GM18505 (cell line): ENCODE measurements around the gene SSBP3.

Experiments used
- ATAC-seq: cut with Tn5 transposase; IDR thresholded peaks from one replicate; pipeline ENCODE4 v1.9.1; 2021; ENCODE audit not compliant: unreplicated experiment
- POLR2A ChIP-seq: IDR thresholded peaks from 4 replicates; pipeline ENCODE4 v1.6.1; 2011; ENCODE audit warnings: borderline replicate concordance; ENCODE audit not compliant: insufficient read depth, insufficient read length; ENCODE audit errors: extremely low read depth

SSBP3 gene

DNA sequence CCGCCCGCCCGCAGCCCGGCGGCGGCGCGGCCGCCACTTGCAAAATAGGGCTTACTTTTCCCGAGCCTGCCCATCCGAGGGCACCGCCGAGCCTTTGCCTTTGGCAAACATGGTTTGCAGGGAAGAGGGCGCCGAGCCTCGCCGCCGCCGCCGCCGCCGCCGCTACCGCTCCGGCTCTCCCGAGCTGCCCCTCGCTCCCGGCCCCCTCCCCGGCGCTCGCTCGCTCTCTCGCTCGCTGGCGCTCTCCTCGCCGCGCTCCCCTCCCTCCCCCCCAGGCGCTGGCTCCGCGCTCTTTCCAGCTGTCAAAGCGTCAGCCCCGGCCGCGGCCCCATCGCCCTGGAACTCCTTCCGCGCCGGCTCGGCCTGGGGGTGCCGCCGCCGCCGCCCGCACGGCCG, 298 bp downstream of the SSBP3 start:
- TF ChIP-seq POLR2A = no peak
- ATAC-seq = no peak

DNA sequence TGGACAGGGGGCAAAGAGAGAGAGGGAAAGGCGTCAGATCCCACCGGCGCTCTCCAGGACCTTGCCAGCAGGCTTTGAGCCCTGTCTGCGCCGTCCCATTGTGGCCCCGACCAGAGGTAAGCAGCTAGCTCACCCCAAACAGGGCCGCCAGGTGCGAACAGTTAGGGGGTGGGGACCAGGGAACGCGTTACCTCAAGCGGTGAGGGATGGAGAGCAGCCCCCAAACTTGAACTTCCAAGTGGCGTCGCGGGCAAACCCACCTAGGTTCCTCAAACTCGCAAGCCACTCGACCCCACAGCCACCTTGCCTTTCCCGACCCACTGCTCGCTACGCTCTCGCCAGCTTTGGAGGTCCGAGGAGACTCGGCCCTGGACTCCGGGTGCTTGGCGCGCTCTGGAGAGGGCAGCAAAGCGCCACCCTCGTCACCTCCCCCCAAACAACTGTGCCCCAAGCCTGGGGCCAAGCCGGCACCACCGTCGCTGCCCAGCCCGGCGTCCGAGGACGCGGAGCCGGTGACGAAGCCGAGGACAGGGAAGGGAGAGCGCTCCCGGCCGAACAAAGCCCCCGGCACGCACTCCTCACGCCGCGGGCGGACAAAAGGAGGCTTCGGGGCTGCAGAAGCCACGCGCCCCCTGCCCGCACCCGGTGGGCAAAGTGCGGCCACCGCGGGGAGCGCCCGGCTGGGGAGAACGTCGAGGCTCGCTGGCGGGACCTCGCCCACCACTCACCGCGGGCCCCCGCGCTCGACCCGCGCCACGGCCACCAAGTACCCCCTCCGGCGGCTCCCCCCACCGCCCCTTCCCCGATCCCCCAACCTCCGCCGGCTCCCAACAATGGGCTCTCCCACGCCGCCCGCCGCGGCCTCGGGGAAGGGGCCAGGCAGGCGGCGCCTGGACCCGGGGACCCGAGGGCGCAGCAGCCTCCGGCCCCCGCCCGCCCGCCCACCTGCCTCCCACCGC, 976 bp downstream of the SSBP3 start:
- ATAC-seq = no peak
- no peak for TF ChIP-seq POLR2A

DNA sequence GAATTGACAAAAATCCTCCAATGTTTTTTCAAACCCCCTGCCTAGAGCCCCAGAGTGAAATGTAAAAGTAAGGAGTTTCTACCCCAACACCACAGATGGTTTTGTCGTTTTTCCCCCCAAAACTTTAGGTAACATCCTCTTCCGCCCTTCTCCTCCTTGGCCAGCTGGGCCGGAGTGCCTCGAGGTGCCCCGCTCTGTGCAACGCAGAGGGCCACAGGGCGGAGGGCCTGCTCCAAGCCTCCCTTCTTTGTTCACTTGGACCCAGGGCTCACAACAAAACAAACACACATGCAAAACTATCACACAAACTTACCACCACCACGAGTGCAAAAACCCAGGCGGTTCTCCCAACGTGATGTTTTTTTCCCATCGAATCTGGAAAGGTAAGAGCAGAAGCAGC, 1.9 kb downstream of the SSBP3 start:
- TF ChIP-seq POLR2A = no peak
- ATAC-seq = no peak

DNA sequence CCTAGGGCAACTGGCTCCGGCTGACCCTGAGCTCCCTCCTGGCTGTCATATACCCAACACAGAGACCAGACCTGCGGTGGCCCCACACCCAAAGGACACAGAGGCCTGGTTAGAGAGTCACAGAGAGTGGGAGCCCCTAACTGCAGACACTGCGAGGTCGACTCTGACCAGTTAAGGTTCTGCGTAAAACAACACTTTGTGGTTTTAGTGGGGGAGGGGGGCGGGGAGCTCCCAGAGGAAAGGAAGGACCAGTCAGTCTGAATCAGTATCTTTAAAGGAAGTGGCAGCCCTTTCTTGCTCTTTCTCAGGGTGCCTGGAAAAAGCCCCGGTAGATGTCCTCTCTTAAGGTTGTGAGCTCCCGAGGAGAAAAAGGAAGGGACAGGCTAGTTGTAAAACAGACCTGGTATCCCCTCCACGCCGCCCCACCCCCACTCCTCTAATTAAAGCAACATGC, 2.4 kb downstream of the SSBP3 start:
- no peak for ATAC-seq
- TF ChIP-seq POLR2A = no peak

DNA sequence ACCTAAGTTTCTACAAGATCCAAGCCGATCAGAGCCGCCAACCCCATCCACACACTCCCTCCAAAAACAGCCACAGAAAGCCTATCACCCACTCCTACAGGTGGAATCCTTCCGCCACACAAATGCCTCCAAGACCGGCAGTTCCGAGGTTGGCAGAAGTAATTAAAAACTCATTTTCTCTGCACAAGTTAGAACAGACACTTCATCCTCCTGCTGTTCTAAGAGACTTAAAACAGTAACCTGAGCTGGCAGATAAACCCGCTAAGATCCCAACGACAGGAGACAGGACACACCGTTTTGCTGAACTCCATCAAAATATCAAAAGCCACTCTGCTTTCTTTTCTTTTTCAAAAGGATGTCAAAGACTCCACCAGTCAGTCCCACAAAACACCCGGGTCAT, 2.8 kb downstream of the SSBP3 start:
- no peak for ATAC-seq
- no peak for TF ChIP-seq POLR2A

DNA sequence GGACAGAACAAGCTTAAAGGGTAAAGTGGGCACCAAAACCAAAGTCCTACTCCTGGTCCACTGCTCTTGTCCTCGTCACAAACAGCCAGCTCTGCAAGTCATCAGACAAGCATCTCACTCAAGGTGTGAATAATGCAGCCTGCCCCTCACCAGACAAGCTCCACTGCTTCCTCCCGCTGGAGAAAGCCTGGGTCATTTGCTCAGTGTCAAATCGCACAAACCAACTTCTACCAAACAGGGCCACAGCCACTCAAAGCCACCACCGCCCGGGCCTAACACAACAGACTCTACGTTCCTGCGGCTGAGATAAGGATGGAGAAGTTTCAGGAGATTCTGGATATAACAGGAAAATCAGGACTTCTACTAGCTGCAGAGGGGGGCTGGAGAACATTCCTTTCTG, 3.3 kb downstream of the SSBP3 start:
- no peak for TF ChIP-seq POLR2A
- ATAC-seq = no peak

DNA sequence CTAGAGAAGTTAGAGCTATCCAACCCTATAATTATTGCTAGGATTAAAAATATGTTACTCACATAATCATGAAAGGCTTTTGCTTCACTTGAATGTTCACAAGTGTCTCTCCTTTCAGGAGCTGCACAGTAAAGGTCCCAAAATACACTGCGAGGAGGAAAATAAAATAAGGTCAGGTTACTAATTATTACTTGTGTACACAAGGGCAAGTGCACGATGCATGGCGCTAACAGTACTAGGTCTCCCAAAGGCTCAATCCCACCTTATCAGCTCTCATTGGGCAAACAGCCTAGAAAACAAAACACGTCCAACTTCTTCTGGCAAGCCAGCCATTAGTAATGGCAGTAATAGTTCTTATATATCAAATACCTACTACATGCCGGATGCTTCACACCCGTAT, 4.4 kb downstream of the SSBP3 start:
- no peak for ATAC-seq
- TF ChIP-seq POLR2A = no peak

DNA sequence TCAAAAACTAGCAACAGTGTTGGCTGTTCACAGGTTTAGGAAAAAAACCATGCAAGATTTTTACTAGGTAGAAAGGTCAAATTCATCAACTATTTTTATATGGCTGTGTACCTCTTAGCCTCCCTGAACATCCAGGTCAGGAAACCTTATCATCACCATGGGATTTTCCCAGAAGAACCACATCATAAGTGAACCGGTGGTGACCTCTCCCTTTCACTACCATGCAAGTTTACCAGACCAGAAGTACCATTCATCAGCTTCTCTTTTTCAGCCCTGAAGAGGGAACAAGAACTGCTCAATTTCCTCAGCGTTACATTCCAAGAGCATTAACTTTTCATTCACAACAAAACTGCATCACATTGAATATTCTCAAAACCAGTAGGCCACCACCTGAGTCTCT, 5.9 kb downstream of the SSBP3 start:
- TF ChIP-seq POLR2A = no peak
- no peak for ATAC-seq

DNA sequence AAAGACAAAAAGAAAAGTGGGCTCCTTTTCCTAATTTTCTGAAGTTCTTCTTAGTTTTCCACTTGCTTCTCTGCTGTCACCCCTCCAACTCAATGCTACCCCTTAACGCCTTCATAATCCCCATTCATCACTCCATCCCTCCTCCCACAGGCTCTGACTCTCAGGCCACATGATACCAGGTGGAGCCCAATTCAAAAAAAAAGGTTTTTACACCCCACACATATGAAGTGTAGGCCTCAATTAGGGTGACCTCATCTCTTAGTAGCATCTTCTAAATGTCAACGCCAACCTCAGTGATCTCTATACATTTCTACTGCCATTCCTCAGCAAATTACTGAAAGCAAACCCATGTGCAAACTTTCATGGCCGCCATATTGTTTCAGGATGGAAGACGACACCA, 6.4 kb downstream of the SSBP3 start:
- ATAC-seq = no peak
- TF ChIP-seq POLR2A = no peak

DNA sequence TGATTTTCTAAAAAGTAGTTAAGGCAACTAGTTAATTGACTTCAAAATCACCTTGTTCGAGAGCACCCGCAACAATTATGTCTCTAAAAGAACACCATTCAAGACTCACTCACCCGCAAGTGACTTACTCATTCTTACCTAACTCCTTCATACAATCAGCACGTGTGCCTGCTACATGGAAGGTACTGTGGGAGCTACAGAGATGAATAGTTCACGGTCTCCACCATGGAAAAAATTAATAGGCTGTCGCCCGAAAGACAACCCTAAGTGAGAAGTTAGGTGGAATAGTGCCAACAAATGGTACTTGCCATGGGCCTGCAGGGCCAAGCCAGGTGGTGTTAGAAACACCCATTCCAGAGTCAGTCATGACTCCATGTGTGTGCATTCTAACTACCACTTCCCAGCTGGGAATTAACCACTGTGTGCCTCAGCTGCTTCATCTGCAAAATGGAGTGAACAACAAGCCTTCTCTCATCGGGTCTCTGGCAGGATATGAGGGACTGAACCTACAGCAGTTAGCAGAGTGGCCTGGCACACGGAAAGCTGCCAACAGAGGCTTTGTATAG, 7.1 kb downstream of the SSBP3 start:
- no peak for ATAC-seq
- TF ChIP-seq POLR2A = no peak

DNA sequence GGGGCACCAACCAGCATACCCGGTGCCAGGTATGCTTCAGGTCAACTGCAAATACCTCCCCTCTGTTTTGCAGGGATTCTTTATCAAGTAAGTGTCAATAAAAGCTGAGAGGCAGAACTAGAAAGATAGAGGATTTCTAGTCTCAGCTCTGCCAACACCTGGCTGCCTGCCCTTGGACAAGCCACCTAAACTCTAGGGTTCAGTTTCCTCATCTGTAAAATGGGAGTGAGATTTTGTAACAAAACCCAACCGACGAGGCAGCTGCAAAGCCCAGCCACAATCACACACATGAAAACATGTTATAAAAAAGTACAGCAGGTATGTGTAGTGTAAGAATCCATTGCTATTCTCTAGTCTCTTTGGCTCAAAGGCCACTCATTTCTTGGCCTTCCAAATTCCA, 8.2 kb downstream of the SSBP3 start:
- TF ChIP-seq POLR2A = no peak
- ATAC-seq = no peak

DNA sequence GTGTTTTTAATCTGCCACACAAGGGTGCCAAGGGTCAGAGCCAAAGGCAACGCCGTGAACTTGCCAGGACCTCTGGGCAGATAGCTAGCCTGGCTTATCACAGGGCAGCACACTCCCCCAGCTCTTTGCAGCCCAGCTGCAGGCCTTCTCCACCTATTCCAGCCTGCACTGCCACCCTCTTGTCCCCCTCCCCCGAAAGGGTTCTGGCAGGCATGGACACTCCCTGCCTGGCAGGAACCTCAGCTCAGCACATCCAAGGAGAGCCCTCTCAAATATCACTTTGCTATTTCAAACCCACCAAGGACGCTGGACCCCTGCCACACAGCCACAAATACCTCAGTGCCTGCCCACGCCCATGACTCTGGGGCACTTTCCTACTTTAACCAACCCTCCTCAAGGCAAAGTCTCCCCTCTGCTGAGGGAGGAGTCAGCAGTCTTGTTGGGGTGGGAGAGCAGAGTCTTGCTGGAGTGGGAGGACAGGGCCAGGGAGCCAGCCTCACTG, 9.1 kb downstream of the SSBP3 start:
- no peak for ATAC-seq
- no peak for TF ChIP-seq POLR2A

DNA sequence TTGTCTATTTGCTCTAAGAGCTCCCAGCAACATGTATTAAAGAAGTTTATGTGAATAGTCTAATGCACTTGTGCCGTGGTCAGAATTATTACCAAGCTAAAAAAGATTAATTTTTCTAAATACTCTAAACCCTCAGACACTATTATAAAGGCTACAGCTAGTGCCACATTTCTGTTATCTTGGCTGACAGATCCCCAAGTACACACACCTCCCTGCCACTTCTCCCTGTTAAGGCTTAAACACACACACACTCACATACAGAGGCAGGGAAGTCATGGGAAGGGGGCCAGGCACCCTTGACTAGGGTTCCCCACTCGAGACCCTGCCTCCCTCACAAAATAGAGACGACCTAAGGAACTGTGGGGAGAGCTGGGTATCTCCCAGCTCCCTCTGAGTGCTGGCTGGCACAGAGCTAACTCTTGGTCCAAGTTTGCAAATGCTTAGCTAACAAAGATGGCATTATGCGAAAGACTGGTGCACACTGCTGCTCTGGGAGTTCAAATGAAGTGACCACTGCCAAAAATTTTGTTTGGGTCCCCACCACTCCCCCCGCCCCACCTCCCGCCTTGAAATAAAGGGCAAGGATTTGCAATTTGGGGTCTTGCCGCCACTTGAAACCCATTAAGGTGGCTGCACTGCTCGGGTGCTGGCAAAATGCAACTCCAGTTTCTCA, 9.8 kb downstream of the SSBP3 start:
- no peak for TF ChIP-seq POLR2A
- no peak for ATAC-seq

DNA sequence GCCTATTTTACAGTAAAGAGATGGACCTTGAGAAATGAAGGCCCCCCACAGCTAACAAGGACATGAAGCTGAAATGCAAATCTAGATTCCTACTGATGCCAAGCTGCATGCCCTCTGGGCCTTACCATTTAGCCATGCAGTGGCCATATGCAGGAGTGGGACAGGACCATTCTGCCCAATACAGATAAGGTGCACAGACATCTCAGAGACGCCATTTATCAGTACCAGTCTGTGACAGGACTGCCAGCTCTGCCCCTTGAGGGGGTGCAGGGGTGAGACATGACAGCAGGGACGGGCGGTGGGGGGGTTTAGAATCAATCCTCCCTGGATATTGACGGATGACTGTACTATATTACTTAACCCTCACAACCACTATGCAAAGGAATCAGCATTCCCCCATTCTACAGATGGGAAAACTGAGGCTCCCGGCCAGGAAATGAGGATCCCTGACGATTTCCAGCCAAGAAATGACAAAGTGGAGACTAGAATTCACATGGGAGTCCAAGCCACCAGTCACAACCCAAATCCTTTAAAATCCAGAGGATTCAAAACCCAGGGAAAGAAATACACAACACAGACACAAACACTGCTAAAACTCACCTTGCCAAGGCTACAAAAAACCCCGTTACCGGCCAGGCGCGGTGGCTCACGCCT, 10.8 kb downstream of the SSBP3 start:
- TF ChIP-seq POLR2A = no peak
- ATAC-seq = no peak

DNA sequence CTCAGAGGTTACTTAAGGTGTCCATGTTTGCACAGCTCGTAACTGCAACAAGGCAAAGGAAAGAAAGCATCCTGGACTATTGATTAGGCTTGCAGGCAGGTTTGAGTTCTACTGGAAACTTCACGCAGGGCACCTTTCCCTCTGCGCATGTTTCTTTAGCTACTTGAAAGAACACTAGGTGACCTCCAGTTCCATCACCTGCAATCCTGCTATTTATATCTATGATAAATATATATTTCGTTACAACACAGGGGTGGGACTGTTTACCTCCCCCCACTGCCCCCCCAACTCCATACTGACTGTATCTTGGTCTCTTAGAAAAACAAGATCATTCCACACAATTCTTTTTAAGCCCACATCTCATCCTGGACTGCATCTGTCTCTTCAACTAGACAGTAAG, 12.1 kb downstream of the SSBP3 start:
- TF ChIP-seq POLR2A = no peak
- ATAC-seq = no peak
